ENCODE results near the gene BSN. TPM values are rescaled to one million over a fixed set of nuclear protein-coding genes. Genes with fewer than 3 reads are reported as not detected.

Gene BSN
- total RNA-seq, 3 donors from 2014 or later: 0.17 to 1.2 (median 0.36) TPM

DNA sequence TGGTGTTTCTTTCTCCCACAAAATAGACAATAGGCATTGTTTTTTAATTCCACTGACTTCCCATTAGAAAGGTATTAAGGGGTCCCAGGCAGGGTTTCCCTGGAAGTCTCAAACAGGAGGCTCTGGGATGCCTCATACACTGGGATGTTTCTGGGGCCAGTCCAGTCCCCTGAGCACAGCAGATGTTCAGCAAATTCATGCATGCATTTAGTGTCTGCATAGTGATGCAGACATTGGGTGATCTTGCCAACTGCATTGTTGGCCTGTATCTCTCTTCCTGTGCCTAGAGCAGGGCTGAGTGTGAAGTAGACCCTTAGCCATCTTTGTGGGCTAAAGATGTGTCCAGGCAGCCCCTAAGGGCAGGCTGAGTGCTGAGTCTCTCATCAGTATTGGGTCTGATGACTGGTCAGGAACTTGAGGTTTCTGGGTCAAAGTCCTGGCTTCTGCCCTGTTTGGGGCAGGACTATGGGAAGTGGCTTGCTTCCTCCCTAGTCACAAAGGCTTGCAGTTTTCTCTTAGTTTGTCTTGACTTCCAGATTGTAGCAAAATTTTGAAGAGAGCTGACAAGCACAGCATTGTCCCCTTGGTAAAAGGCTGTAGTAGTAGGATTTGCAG is 56.5 kb downstream of the BSN start:
- intact Hi-C loops (cut with DNase I, micrococcal nuclease): no loop called here
- ATAC-seq (peak; percentile 38), DNase-seq (no peak)
- no peaks in the 10 kb centered on the region for H3K36me3 ChIP-seq (ENCODE audit: low read depth)
- TF ChIP-seq, protein P1, sequence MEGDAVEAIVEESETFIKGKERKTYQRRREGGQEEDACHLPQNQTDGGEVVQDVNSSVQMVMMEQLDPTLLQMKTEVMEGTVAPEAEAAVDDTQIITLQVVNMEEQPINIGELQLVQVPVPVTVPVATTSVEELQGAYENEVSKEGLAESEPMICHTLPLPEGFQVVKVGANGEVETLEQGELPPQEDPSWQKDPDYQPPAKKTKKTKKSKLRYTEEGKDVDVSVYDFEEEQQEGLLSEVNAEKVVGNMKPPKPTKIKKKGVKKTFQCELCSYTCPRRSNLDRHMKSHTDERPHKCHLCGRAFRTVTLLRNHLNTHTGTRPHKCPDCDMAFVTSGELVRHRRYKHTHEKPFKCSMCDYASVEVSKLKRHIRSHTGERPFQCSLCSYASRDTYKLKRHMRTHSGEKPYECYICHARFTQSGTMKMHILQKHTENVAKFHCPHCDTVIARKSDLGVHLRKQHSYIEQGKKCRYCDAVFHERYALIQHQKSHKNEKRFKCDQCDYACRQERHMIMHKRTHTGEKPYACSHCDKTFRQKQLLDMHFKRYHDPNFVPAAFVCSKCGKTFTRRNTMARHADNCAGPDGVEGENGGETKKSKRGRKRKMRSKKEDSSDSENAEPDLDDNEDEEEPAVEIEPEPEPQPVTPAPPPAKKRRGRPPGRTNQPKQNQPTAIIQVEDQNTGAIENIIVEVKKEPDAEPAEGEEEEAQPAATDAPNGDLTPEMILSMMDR (IDR thresholded peaks at IDR 0.05): no peak
- H3K9me3 ChIP-seq: no peaks in the 10 kb centered on the region
- H3K4me1 ChIP-seq (ENCODE audit: low read depth): no peaks in the 10 kb centered on the region
- H3K4me3 ChIP-seq: no peak overlapping the region

DNA sequence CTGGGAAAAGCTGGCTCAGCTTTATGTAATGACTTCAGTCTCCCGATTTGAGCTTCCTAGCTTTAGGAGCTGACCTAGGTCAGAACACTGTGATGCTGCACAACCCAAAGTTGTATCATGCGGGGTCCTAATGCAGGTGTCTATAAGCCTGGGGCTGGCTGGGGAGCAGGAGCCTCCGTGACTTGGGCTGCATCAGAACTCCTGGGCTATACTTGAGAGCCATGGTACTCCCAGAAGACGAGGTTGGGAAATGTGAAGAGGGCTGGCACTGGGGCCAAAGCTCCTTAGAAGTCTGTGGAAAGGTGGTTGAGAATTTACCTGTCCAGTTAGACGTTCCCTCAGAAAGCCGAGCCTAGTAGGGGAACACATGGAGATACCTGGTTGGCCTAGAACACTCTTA is 57.0 kb downstream of the BSN start:
- Histone ChIP-seq H3K4me1 (ENCODE audit: low read depth) (no peaks in the 10 kb centered on the region), H3K36me3 (ENCODE audit: low read depth) (no peaks in the 10 kb centered on the region), H3K4me3 (no peak overlapping the region), H3K9me3 (no peaks in the 10 kb centered on the region)
- DNase-seq: no peak
- ATAC-seq: no peak
- TF ChIP-seq, protein P1 (IDR thresholded peaks at IDR 0.05): no peak
- intact Hi-C loops (cut with DNase I, micrococcal nuclease): no loop called here

DNA sequence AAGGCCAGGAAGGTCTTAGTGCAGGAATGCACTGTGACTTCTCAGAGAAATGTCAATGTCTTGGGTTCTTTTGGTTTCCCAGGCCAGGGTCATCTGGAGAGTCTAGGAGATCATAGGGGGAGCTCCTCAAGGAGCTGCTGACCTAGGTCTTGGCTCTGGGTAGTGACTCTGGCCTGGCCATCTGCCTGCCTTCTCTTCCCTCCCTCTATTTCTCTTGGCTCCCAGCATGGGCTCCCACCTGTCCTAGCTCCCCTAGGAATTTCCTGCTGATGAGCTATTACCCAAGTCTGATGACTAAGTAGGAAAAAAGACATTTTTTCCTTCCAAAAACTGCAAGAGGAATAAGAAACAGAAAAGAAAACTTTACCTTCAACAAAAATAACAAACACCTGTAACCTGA is 57.4 kb downstream of the BSN start:
- Histone ChIP-seq H3K4me3 (no peak overlapping the region), H3K36me3 (ENCODE audit: low read depth) (no peaks in the 10 kb centered on the region), H3K9me3 (no peaks in the 10 kb centered on the region), H3K4me1 (ENCODE audit: low read depth) (no peaks in the 10 kb centered on the region)
- DNase-seq (no peak), ATAC-seq (no peak)
- TF ChIP-seq, protein P1 (IDR thresholded peaks at IDR 0.05): no peak
- intact Hi-C loops (cut with DNase I, micrococcal nuclease): no loop called here

DNA sequence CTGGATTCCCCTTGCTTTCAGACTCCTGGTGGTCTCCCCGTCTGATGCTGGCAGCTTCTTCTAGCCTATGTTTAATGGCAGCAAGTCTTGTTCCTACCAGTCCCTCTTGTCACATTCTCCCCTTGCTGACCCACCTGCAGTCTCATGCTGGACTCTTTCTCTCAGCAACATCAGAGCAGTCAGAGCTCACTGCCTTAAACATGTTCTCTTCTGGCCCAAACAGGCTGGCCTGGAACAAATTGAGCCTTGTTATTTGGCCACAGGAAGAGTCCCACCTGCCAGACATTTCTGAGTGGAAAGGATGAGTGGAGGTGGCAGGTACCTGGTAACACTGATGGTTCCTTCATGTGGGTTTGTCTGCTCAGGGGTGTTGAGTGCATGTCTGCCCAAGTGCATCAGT is 60.7 kb downstream of the BSN start:
- DNase-seq (no peak), ATAC-seq (no peak)
- intact Hi-C loops (cut with DNase I, micrococcal nuclease): no loop called here
- no peaks in the 10 kb centered on the region for H3K36me3 ChIP-seq (ENCODE audit: low read depth)
- no peaks in the 10 kb centered on the region for H3K9me3 ChIP-seq
- no peaks in the 10 kb centered on the region for H3K4me1 ChIP-seq (ENCODE audit: low read depth)
- H3K4me3 ChIP-seq: no peak overlapping the region
- TF ChIP-seq, protein P1 (IDR thresholded peaks at IDR 0.05): no peak

DNA sequence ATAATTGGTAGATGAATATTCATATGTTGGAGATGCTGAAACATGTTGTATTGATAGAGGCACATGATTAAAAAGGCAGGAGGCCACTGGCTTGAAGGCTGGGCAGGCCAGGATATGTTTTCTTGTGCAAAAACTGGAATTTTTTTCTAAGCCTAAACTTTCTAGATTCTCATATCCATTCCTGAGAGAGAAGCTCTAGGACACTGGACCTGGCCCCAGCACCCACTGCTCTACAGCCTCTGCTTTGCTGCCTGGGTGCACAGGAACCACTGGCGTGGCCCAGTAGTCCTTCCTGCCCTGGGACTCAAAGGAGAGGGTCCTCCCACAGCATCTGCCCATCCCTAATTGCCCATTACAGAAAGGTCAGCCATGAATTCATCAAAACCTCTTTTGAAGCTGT is 61.8 kb downstream of the BSN start:
- ATAC-seq: no peak

More for the DNA sequence above, 61.8 kb downstream of the BSN start:
- Histone ChIP-seq H3K4me1 (ENCODE audit: low read depth) (no peaks in the 10 kb centered on the region), H3K36me3 (ENCODE audit: low read depth) (no peaks in the 10 kb centered on the region), H3K9me3 (no peaks in the 10 kb centered on the region), H3K4me3 (no peak overlapping the region)
- DNase-seq: no peak
- intact Hi-C loops (cut with DNase I, micrococcal nuclease): no loop called here
- TF ChIP-seq, protein P1 (IDR thresholded peaks at IDR 0.05): no peak
